Measurements from ENCODE around the gene RETREG1. TPM values are rescaled to one million over a fixed set of nuclear protein-coding genes. Genes with fewer than 3 reads are reported as not detected.

The RETREG1 gene
- total RNA-seq, 1 donor from 2014 or later = 11.6 TPM

DNA sequence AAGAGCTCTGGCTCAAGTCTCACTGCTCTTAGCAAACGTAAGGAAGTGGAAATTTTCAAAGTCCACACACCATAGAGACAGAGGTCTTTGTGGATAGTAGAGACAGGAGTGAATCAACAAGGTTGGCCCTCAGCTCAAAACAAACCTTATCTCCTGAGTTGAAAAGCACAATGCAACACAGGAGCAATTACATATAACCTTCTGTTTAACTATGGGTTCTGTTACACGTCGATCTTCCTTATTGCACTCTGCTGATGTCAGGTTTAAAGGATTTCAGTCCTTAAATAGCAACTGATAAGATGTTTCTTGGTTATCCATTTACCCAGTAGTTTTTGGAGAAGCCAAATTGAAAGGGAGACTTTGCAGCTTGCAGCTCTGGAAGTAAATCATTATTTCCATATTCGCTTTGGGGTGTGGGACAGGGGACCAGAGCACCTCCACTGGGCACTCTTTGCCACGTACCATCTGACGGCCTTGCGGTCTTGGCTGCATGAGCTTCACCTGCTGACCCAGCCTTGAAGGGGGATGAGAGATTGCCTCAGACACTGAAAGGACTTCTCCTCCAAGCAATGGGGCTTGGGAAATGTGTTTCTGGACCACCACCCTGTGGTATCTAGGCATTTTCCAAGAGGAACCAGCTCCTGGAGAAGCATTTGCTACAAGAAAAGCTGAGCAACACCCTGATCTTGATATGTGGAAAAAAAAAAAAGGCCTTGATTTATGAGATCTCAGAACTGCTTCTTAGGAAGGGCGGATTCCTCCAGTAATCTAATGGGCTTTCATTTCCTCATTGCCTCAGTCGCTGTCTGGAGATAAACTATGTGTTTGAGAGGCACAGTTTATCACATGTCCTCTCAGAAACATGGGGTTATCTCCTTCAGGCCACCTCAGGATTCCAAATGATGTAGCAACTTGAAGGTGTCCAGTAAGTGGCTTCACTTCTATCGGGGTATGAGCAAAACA, 95.0 kb downstream of the RETREG1 start:
- peak overlapping the region; percentile 82 for H3K27ac Mint-ChIP-seq

DNA sequence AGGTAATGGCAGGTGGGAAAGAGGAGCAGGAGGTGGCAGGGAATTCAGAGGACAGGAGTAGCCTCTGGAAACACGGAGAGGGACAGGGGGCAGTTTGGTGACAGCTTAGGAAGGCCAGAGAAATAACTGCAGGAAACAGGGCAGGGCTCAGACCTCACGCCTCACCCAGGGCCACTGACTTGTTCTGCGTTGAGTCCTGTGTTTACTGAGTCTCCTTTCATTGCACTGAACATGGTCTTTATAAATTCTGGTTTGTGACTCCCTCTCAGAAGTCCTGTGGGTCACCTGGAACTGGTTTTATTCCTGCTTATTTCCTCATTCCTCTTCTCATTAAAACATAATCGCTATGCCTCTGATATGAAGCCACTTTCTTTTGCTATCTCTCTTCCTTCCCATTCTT, 96.0 kb downstream of the RETREG1 start:
- peak overlapping the region; percentile 82 for H3K27ac Mint-ChIP-seq

More for the DNA sequence above, 95.0 kb downstream of the RETREG1 start:
- H3K4me3 Mint-ChIP-seq = peak overlapping the region; percentile 50
- no peaks in the 10 kb centered on the region for H3K36me3 Mint-ChIP-seq
- H3K27me3 Mint-ChIP-seq = peaks cover 3% of the 10 kb centered on the region
- TF ChIP-seq, protein P1, sequence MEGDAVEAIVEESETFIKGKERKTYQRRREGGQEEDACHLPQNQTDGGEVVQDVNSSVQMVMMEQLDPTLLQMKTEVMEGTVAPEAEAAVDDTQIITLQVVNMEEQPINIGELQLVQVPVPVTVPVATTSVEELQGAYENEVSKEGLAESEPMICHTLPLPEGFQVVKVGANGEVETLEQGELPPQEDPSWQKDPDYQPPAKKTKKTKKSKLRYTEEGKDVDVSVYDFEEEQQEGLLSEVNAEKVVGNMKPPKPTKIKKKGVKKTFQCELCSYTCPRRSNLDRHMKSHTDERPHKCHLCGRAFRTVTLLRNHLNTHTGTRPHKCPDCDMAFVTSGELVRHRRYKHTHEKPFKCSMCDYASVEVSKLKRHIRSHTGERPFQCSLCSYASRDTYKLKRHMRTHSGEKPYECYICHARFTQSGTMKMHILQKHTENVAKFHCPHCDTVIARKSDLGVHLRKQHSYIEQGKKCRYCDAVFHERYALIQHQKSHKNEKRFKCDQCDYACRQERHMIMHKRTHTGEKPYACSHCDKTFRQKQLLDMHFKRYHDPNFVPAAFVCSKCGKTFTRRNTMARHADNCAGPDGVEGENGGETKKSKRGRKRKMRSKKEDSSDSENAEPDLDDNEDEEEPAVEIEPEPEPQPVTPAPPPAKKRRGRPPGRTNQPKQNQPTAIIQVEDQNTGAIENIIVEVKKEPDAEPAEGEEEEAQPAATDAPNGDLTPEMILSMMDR (conservative IDR thresholded peaks at IDR 0.05) = no peak
- H3K4me1 Mint-ChIP-seq (ENCODE audit: unreplicated experiment) = peaks cover 10% of the 10 kb centered on the region
- no peak for DNase-seq (ENCODE audit: extremely low spot score, unreplicated experiment)
- no peaks in the 10 kb centered on the region for H3K9me3 Mint-ChIP-seq

DNA sequence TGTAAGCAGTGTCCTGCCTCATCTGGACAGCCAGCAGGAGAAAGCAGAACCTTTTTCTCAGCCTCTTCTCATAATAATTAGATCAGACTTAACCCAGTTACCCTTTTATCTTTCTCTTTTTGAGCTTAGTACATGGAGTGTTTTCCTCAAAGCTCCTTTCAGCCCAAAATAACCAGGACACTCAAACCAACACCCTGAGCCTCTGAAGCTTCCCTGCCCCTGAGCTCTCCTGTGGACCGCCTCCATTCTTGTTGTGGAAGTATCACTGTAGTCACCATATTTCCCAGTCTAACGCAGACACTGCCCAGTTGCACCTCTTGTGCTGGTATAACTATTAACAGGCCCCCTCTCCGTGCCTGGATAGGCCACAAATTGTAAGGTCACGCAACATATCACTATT, 97.4 kb downstream of the RETREG1 start:
- Mint-ChIP-seq H3K27me3 (peaks cover 3% of the 10 kb centered on the region), H3K4me3 (no peak overlapping the region), H3K27ac (no peak overlapping the region), H3K36me3 (no peaks in the 10 kb centered on the region), H3K9me3 (no peaks in the 10 kb centered on the region), H3K4me1 (ENCODE audit: unreplicated experiment) (peaks cover 10% of the 10 kb centered on the region)
- TF ChIP-seq, protein P1 (conservative IDR thresholded peaks at IDR 0.05) = no peak
- DNase-seq (ENCODE audit: extremely low spot score, unreplicated experiment) = no peak

More for the DNA sequence above, 96.0 kb downstream of the RETREG1 start:
- Mint-ChIP-seq H3K4me1 (ENCODE audit: unreplicated experiment) (peaks cover 10% of the 10 kb centered on the region), H3K36me3 (no peaks in the 10 kb centered on the region), H3K27me3 (peaks cover 3% of the 10 kb centered on the region), H3K4me3 (peak overlapping the region; percentile 50), H3K9me3 (no peaks in the 10 kb centered on the region)
- TF ChIP-seq, protein P1 (conservative IDR thresholded peaks at IDR 0.05) = no peak
- no peak for DNase-seq (ENCODE audit: extremely low spot score, unreplicated experiment)

DNA sequence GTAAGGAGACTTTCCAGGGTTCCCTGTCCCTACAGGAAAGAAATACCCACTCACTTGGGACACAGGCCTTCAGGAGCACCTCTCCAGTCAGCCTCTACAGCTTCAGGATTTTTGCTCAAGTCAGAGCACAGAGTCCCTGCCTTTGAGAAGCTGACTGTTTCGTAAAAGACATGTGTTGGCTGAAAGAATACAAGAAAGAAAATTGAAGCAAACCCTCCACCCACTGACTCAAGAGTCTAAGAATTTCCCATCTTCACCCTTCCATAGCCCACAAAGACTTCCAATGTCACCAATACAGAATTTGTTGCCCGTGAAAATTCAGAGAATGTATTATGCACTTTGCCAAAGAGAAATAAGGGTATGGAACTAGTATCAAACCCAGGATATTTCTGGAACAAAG, 98.2 kb downstream of the RETREG1 start:
- peaks cover 10% of the 10 kb centered on the region for H3K4me1 Mint-ChIP-seq (ENCODE audit: unreplicated experiment)
- TF ChIP-seq, protein P1 (conservative IDR thresholded peaks at IDR 0.05) = no peak
- H3K9me3 Mint-ChIP-seq = no peaks in the 10 kb centered on the region
- no peak overlapping the region for H3K27ac Mint-ChIP-seq
- no peaks in the 10 kb centered on the region for H3K27me3 Mint-ChIP-seq
- no peak overlapping the region for H3K4me3 Mint-ChIP-seq
- H3K36me3 Mint-ChIP-seq = no peaks in the 10 kb centered on the region
- DNase-seq (ENCODE audit: extremely low spot score, unreplicated experiment) = no peak

DNA sequence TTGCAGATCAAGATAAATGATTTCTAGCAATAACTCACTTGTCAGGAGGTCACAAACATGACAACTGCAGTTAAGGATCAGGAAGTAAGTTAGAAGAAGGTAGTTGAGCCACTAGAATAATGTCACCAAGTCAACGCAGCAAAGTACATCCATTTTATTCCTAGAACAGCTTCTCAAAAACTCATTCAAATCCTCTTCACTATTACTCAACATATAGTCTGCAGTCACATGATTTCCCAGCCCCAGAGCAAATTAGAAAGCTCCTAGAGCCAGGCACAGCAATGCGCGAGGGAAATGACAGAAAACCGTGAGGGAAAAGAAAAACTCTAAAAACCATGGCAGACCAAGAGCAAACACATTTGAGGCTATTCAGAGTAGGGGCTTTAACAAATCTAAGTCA, 101.3 kb downstream of the RETREG1 start:
- Mint-ChIP-seq H3K36me3 (no peaks in the 10 kb centered on the region), H3K9me3 (no peaks in the 10 kb centered on the region), H3K4me3 (no peak overlapping the region), H3K4me1 (ENCODE audit: unreplicated experiment) (no peaks in the 10 kb centered on the region), H3K27ac (no peak overlapping the region), H3K27me3 (no peaks in the 10 kb centered on the region)
- TF ChIP-seq, protein P1 (conservative IDR thresholded peaks at IDR 0.05) = no peak
- no peak for DNase-seq (ENCODE audit: extremely low spot score, unreplicated experiment)
